C4-2B (cell line): Measurements from ENCODE around the gene SHC2.

Experiments
- H3K27ac ChIP-seq: fragments of 450-650 bp; 2 replicates; pipeline ENCODE4 v1.5.1; 2017
- ZFX ChIP-seq: fragments of 450-650 bp; IDR thresholded peaks from 2 replicates; pipeline ENCODE4 v1.6.1; 2017
- TF ChIP-seq, protein P1 (sequence below): fragments of 450-650 bp; conservative IDR thresholded peaks from 2 replicates; pipeline ENCODE4 v1.5.1; 2017; ENCODE audit warnings: mild to moderate bottlenecking

SHC2 gene

GRCh38 chr19:378706-379105, 82.1 kb downstream of the SHC2 start:
- no peak overlapping the region for H3K27ac ChIP-seq
- TF ChIP-seq, protein P1, sequence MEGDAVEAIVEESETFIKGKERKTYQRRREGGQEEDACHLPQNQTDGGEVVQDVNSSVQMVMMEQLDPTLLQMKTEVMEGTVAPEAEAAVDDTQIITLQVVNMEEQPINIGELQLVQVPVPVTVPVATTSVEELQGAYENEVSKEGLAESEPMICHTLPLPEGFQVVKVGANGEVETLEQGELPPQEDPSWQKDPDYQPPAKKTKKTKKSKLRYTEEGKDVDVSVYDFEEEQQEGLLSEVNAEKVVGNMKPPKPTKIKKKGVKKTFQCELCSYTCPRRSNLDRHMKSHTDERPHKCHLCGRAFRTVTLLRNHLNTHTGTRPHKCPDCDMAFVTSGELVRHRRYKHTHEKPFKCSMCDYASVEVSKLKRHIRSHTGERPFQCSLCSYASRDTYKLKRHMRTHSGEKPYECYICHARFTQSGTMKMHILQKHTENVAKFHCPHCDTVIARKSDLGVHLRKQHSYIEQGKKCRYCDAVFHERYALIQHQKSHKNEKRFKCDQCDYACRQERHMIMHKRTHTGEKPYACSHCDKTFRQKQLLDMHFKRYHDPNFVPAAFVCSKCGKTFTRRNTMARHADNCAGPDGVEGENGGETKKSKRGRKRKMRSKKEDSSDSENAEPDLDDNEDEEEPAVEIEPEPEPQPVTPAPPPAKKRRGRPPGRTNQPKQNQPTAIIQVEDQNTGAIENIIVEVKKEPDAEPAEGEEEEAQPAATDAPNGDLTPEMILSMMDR: no peak
- TF ChIP-seq ZFX: no peak

GRCh38 chr19:377801-378581, 82.8 kb downstream of the SHC2 start:
- TF ChIP-seq ZFX: no peak
- TF ChIP-seq, protein P1: no peak
- no peak overlapping the region for H3K27ac ChIP-seq

- no peak overlapping the region for H3K27ac ChIP-seq
- TF ChIP-seq, protein P1: no peak
- no peak for TF ChIP-seq ZFX
Observed at GRCh38 chr19:376111-376470, 84.7 kb downstream of the SHC2 start.

- TF ChIP-seq, protein P1: no peak
- TF ChIP-seq ZFX: no peak
- H3K27ac ChIP-seq: no peak overlapping the region
Observed at GRCh38 chr19:375395-376110, 85.3 kb downstream of the SHC2 start.

- H3K27ac ChIP-seq: no peak overlapping the region
- no peak for TF ChIP-seq ZFX
- TF ChIP-seq, protein P1: no peak
Observed at GRCh38 chr19:374886-375235, 86.0 kb downstream of the SHC2 start.

DNA sequence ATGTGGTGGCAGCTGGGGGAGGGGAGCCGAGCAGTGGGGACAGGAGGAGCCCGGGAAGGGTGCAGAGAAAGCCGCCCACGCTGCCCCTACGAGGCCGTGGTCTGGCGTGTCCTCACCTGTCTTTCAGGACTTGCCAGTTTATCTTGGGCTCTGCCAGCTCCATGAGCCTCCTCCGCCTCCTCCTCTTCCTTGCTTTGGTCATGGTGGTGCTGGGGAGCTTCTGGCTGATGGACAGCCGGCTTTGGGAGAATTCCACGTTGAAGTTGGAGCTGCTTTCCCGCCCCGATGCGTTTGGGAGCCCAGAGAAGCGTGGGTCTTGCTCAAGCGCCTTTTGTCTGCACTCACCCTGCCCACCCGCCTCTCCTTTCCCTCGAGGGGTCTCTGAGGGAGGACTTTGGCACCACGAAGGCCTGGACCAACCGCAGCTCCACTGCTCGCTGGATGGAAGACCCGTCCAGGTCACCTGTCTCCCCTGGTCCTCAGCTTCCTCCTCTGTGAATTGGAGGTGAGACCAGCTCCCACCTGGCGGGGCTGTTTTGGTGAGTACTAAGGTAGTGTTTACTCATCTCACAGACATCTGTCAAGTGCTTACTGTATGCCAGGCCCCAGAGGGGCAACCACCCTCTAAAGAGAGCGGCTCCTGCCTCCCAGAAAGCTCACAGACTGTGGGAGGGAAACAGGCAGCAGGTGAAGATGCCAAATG, 86.5 kb downstream of the SHC2 start:
- TF ChIP-seq ZFX: no peak
- TF ChIP-seq, protein P1: no peak
- no peak overlapping the region for H3K27ac ChIP-seq
